GM18861 (cell line): ENCODE measurements around the gene EML6.
"Not testable (repeated sequence)": the region's sequence is repeated elsewhere in the genome, so short reads cannot be mapped to it uniquely, and the experiment has no call there.

Experiments
- ATAC-seq: cut with Tn5 transposase; IDR thresholded peaks from one replicate; pipeline ENCODE4 v1.9.1; 2021; ENCODE audit not compliant: unreplicated experiment

Gene EML6

DNA sequence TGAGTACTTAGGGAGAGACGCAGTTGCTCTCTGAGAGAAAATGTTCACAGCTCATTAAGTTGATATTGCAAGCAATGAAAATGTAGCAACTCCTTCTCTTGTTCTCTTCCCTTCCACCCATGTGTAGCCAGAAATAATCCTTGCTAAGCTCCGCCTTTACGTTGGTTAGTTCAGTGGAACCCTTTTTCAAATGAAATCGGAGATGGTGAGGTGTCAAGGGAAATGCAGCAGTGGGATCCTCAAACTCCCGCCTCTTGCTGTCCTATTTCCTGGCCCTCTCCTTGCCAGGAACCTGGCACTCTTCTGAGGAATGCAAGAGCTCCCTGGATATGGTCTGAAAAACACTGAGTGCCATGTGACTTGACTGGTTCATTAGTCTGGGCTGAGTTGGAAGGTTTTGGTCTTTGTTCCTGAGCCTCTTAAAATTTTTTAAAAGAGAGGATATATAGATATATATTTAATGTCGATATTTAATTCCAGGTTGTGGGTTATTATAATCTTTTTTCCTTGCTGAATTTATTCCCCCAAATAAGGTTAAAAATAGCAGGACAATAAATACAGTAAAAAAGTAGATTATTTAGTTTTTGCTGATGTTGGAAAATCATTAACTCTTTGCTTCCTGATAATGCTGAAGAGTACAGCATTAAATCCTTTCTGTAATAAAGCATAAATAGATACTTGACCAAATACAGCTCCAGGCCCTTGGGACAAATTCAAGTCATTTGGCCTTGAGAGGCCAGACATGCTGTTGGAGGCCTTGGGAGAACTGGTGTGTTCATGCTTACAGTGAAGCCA, 116.2 kb downstream of the EML6 start:
- ATAC-seq: no peak

DNA sequence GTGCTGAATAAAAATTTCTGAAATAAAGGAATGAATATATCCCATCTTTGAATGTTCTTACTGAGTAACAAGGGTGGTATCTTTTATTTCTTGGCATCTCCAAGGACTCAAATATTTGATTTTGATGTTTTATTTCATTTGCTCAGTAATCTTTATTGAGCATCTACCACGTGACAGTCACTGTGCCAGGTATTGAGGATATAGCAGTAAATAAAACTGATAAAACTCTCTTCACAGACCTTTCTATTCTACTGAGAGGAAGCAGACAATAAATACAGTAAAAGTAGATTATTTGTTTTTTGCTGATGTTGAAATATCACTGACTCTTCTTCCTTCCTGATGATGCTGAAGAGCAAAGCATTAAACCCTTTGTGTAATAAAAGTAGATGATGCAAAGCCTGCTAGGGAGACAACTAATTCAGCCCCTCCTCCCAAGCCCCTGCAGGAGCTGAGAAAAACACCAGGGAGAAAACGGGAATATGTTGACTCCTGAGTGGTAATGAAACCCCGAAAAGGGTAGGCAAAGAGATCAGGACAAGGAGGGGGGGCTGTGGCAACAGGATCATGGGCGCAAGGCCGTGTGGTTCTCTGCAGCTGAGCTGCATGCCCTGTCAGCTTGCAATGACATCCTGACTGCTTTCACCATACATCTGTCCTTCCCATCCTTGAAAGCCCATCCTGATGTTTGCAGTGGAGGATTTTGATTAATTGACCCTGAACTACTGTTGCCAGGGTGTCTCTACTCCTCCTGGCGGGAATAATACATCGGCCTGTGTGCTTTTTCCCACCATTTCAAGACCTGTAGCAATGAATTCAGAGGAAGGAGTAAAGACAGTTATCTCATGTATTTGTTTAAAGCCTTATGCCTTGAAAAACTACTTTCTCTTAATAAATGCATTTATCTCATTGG, 117.4 kb downstream of the EML6 start:
- ATAC-seq: no peak

DNA sequence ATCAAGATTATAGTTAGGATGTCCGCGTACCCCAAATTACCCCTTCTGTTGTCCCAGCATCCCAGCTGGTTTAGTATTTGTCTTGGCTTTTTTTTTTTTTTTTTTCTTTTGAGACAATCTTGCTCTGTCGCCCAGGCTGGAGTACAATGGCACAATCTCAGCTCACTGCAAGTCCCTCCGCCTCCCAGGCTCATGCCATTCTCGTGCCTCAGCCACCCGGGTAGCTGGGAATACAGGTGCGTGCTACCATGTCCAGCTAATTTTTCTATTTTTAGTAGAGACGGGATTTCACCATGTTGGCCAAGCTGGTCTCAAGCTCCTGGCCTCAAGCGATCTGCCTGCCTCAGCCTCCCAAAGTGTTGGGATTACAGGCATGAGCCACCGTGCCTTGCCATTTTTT, 118.0 kb downstream of the EML6 start:
- not testable (repeated sequence) for ATAC-seq

DNA sequence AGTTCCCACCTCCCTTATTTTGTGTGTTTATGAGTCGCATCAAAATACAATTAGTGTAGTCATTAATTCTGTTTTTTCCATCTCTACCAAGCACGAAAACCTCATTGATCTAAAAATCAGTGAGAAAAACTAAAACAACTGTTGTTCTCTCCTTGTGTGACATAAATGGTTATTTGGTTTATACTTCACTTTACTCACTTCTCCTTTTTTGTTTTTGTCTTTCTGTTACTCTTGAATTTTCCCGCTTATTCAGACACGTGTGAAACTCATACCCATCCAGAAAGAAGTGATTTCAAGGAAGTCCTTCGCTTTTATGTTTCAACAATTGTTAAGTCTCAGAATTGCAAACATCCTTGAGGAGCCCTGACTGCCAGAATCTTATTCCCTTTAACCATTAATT, 121.6 kb downstream of the EML6 start:
- no peak for ATAC-seq

DNA sequence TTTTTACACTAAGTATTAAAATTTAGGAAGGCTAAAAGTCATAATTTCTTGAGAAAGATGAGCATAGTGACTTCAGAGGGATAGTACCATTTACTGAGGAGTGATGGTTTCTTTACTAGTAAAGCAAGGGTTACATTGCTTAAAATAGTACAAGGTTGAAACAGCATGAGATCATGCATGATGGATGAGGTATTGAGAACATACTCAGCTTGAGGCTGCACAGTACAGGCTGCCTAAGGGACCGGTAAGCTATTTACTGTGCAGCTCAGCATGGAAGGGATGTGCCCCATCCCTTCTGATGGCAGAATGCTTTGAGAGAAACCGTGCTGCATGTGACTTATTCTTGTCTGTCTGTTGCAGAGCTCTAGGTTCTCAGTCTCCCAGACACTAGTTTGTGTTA, 122.1 kb downstream of the EML6 start:
- no peak for ATAC-seq

DNA sequence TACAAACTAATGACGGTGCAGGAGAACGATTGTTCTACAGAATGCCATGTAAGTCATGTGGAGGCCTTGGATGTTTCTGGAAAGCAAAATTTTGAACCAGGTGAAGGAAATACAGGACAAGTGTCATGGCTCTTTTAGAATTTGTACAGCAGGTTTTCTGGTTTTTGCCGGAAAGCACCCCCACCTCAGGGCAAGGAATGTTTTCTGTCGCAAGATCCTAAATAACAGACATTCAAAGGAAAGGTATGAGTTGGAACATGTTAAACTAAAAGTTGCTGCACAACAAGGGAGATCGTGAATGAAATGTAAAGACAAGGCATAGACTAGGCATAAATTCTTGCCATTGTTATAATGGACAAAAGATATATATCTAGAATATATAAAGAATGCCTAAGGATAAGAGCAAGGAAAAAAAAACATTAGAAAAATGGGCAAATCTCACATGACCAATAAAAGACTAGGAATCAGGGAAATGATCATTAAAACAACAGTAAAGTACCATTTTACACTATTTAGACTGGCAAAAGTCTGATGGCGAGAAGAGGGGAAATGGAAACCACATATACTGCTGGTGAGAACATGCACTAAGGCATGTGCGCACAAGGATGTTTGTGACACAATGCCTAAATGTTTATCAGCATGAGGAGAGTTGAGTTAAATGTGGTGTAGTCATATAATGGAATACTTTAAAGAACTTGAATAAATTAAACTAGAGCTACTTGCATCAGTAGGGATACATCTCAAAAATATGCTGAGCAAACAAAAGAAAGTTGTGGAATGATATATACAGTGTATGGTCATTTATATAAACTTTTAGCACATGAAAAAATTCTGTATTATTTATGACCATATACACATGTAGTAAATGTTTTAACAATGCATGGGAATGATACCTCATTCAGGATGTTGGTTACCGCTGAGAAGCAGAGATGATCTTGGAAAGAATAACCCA, 127.0 kb downstream of the EML6 start:
- no peak for ATAC-seq

DNA sequence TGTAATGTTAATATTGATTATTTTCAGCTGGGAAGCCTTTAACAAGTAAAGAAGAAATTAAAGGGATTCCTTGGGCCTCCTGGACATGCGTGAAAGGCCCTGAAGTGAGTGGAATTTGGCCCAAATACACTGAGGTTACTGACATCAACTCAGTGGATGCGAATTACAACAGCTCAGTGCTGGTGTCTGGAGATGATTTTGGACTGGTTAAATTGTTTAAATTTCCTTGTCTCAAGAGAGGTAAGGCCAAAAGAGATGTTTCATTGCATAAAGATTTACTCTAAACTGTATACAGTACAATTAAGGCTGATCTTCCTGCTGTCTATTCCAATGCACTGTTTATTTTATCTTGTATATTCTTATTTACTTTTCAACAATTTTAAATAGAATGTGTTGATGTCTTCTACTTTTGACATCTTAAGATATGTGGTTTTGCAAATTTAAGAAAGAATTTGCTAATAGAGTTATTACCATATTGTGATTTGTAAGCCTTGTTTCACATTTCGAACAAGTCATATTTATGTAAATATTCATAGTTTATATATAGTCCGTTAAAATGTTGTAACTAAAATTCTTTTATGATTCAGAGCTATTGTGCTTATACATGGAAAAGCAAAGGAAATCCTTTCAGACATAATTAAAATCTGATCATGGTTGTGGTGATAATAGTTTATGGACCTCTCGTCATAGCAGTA, 130.3 kb downstream of the EML6 start:
- no peak for ATAC-seq

DNA sequence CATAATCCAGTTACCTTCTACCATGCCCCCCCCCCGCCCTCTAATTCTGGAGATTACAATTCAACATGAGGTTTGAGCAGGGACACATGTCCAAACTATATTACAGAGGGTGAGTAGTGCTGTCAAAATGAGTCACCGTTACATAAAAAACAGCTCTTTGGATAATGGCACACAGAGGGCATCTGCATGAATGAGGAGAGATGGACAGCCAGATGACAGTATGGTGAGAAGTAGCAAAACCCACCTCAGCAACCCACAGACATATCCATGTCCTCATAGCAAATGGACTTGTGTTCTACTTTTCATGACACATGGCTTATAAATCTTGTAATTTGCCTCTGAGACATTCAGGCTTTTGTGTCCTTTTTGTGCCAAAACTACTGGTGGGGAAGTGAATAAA, 132.0 kb downstream of the EML6 start:
- ATAC-seq: no peak

DNA sequence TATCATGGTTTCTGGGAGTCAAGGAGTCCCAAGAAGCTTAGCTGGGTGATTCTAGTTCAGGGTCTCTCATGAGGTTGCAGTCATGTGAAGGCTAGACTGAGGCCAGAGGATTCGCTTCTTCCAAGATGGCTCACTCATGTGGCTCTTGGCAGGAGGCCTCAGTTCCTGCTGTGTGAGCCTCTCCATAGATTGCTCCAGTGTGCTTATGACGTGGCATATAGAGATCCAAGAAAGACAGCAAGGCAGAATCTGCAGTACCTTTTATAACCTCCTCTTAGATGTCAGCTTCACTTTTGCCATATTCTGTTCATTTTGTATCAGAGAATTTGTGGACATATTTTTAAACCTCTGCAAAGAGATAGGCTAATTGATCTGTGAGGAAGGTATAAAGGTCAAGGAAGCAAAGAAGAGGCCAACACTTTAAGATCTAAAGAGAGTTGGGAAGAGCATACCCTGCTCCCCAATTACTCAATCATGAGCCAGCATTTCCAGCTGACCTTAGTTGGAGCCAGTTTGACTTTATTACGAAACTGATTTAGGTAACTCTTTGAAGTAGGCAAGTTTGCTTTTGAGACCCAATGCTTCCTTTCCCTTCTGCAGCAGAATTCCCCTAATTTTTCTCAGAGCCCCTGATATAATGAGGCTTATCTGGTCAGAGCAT, 134.7 kb downstream of the EML6 start:
- ATAC-seq: no peak

DNA sequence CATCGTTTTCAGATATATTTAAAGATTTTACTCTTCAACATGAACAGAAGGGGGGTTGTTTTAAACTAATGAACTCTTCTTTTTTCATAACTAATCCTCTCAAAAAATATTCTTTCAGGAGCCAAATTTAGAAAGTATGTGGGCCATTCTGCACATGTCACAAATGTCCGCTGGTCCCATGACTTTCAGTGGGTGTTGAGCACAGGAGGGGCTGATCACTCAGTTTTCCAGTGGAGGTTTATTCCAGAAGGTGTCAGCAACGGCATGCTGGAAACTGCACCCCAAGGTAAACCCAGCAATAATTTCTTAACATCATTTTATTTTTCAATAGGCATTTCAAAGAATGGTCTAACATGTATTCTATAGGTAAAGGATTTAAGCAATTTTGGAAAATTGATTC, 136.0 kb downstream of the EML6 start:
- no peak for ATAC-seq

DNA sequence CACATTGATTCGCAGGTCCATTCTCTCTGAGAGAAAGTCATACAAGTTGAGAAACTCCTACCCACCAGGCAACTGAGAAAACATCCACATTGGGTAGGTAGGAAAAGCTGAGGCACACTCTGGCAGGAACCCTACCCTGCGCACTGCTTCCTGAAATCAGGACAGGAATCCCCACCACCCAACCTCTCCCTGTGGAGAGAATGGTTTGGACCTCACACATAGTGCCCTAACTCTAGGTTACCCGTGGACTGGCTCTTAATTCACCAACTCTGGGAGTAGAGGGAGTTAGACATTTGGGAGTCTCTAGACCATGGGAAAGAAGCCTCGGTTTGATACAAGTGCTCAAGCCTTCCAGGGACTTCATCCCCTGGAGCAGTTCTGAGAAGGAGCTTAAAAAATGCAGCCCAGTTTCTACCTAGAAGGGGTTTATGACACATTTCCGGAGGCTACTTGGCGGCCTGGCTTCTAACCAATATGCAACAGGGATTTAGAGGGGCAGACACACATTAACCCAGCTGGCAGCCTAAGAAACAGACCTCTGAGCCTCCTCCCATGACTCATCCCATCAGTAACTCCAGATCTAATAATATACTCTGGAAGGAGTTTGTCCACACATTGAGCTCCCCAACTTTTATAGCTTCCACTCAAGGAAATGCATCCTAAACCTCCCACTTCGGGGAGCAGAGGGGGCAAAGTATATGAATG, 136.7 kb downstream of the EML6 start:
- ATAC-seq: no peak

DNA sequence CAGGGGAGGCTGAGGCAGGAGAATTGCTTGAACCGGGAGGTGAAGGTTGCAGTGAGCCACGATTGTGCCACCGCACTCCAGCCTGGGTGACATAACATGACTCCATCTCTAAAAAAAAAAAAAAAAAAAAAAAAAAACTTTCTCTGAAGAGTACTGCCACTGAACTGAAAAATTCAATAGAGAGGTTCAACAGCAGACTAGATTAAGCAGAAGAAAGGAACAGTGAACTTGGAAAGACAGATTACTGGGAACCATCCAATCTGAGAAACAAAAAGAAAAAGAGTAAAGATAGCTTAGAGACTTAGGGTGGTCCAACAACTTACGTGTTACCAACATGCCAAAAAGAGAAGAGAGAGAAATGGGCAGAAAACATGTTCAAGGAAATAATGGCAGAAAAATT, 138.8 kb downstream of the EML6 start:
- no peak for ATAC-seq

DNA sequence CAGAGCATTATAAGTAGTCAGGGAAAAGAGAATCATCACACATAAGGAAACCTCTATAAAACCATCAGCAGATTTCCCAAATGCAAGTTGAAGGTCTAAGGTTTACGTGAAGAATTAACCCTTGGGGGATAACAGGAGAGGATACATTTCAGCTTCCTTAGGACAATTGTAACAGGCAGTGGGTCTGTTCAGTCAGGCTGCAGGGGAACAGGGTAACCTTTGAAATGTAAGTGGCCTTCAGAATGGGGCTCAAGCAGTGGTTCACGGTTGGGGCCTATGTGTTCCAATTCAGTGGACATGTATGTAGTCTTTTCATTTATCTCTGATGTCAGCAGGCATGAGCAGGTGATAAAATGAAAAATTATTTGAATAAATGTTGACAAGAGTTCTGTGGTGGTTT, 139.3 kb downstream of the EML6 start:
- ATAC-seq: no peak

DNA sequence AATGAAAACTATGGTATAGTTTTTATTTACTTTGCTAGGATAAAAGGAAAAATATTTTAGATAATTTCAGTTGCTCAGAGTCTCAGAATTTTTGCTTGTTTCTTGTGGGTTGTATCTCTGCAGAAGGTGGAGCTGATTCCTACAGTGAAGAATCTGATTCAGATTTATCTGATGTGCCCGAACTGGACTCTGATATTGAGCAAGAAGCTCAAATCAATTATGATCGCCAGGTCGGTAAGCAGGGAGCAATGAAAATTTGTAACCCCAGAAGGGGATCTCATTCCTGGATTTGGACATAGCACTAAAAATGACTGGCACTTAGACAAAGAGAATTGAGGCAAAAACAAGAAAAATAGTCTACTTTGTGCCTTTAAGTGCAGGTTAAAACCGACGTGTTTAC, 140.2 kb downstream of the EML6 start:
- no peak for ATAC-seq

DNA sequence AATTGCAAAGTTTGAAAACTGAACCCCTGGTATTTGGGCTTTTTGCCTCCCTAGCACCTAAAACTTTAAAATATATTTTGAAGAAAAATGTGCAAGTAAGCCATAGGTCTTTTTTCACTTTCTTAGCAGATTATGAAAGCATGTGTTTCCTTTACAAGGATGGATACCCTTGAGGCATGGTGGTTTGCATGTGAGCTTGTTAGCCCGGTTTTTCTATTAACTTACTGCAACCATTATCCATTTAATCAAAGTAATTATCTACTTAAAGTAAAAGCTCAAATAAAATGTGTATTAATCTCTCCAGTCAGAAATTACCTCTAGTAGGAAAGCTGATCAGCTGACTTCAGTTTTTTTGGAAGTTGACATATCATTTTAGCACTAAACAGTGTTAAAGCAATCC, 140.6 kb downstream of the EML6 start:
- no peak for ATAC-seq

DNA sequence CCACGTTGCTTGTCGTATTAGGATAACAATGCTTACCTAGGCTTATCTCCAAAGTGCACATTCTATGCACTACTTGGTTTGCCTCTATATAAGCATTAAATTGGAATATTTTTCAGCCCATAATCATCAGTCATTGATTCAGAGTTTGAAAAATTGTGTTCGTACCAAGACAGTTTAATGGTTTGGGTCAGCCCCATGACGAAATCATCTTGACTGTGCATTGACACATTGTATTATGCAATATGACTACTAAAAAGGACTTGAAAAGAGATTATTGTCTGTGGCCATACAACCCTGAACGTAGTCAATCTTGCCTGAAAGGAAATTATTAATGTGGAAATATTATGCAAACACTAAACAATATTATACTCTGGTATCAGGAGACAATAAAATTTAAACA, 141.3 kb downstream of the EML6 start:
- ATAC-seq: no peak

DNA sequence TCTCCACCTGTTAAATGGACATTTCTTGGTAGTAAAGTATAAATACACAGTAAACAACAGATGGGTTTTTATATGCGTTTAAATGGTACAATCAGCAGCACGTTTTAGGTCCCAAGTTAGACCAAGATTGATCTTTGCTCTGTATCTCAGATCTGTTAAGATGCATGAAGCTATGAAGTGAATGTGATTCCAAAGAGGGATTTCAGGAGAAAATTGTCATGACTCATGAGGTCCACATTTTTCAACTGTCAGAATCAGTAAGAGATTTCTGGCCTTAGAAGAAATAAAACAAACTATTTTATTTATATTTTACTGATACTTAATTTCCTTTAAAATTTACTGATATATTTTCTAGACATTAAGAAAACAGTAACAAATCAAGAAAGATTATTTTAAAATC, 142.7 kb downstream of the EML6 start:
- no peak for ATAC-seq

DNA sequence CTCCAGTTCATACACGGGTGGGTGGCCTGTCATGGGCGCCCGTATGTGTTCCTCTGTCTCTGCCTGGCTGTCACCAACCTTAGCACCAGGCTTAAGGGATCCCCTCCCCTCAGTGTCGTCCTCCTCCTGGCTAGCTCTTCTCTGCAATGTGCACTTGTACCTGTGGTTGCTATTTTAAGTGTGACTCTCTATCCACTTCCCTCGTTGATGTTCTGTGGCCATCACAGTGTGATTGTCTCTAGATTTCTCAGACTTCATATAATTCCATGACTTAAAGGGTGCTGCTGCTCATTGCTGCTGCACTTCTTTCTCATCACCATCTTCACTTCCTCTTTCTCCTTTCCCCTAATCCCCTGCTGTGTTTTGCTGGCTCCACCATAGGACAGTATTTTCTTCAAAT, 143.4 kb downstream of the EML6 start:
- ATAC-seq: peak; percentile 82

DNA sequence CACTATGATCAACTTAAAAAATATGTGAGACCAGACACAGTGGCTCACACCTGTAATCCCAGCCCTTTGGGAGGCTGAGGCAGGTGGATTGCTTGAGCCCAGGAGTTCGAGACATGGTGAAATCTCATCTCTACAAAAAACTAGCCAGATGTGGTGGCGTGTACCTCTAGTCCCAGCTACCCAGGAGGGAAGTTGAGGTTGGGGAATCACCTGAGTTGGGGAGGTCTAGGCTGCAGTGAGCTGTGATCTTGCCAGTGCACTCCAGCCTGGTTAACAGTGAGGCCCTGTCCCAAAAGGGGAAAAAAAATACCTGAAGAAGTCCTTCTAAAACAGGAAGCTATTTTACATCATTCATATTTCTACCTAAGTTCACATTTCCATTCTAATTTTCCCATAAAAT, 144.0 kb downstream of the EML6 start:
- peak; percentile 20 for ATAC-seq
